ENCODE measurements around the gene KIF6.

KIF6 gene

DNA sequence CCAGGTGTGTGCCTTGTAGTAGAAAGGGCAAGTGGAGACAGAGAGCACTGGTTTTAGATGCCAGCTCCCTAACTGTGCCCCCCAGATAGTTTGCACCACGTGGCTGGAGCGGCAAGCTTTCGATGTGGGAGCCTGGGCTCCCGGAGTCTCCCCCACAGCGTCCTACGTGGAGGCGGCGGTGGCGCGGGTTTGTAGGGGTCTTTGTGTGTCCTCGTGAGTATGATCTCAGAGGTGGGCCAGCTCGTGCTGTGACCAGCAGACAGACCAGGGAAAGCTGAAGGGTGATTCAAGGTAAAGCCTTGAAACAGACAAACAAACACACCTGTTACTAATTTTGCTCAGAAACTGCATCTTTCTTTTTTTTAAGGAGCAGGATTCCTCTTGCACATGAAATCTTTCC lies 397.1 kb downstream of the KIF6 start:
- DNase-seq: no peak

DNA sequence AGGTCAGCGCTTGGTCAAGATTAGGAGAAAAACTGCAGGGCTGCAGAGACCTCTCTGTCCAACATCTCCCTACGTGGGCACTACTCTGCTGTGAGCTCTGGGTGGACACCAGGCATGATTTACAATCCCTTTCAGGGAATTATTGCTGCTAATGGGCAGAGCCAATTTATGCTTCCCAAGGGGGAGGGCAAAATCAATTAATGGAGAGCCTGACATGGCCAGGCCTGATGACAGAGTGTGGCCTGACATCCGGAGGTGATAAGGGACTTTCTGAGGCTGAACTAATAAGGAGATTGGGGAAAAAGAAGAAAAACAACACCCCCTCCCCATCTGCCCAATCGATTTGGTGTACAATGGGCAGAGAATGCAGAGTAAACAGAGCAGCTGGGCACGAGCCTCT lies 397.7 kb downstream of the KIF6 start:
- DNase-seq: no peak

DNA sequence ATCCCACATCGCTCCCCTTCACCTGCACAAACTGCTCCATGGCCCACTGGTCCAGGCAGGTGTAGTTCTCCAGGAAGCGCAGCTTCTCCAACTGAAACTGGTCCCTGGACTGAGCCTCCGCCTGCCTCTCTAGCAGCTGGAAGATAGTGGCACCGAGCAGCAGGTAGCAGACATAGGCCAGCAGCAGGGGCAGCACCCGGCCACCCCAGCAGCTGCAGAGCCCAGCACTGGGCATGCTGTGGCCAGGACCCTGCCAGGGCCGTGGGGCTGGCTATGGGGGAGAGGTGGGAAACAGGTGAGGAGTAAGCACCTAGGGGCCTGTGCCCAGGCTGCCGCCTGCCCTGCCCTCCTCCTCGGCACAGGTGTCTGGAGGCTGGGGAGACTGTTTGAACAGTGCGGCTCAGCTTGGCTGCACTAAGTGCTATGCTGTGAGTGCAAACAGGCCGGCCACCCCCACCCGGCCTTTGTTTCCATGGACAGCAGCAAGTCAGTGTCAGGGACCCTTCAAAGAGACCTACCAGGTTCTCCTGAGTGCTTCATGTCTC lies 402.8 kb downstream of the KIF6 start, which contains the start of gene KCNK16:
Gene KCNK16, minus strand, starts transcription at position 397 of the 545 bp plus-strand sequence. Its CDS starts 162 bp downstream, at position 235.
- no peak for DNase-seq

- DNase-seq: no peak
Observed at GRCh38 chr6:39321761-39322160, 403.4 kb downstream of the KIF6 start.

GRCh38 chr6:39320363-39320984 lies 404.7 kb downstream of the KIF6 start:
- no peak for DNase-seq

GRCh38 chr6:39319621-39320362 lies 405.4 kb downstream of the KIF6 start:
- no peak for DNase-seq

DNA sequence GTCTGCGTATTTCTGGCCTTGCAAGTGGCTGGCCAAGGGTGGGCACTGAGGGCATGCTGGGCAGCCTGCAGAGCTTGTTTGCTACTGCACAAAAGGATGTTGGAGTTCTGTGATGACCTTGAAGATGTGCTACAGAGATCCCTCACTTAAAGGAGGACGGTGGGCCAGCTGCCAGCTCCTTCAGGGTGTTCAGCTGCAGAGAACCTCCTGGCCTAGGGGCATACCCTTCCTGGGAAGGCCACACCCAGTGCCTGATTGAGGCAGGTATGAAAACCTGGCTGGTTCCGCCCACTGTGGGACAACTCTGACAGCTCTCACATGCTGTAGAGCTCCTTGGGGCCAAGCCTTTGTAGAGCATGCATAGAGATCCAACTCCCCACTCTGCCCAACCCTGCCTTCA lies 408.0 kb downstream of the KIF6 start:
- DNase-seq: no peak

DNA sequence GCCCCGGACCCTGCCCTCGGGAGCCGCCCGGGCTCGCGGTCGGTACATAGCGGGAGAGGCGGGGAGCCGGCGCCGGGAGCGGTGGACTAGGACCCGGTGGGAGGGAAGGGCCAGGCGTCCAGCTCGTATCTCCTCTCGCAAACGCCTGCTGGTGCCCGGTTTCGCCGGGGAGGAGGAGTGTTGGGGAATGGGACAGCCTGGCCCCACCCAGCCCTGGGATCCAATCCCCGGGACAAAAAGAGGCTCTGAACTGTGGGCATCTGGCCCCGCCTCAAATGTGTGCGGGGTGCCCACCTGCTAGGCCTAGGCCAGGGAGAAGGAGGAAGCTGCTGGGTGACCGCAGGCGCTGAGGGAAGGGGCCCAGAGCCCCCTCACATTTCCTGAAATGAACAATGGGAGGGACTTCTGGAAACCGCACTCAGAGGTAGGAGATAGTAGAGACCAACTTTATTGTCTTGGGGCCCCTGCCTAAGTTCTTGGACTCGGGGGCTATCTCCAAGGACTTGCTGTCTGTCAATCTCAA lies 410.9 kb downstream of the KIF6 start, which contains the start of gene KCNK17:
Gene KCNK17, minus strand, starts transcription at position 147 of the 523 bp plus-strand sequence. Its CDS starts 99 bp downstream, at position 48.
- no peak for DNase-seq

- DNase-seq: no peak
Observed at GRCh38 chr6:39313526-39314272, 411.5 kb downstream of the KIF6 start.

- peak in 1 of 51 donors; percentile 8 for DNase-seq
Observed at GRCh38 chr6:39312912-39313525, 412.2 kb downstream of the KIF6 start.

DNA sequence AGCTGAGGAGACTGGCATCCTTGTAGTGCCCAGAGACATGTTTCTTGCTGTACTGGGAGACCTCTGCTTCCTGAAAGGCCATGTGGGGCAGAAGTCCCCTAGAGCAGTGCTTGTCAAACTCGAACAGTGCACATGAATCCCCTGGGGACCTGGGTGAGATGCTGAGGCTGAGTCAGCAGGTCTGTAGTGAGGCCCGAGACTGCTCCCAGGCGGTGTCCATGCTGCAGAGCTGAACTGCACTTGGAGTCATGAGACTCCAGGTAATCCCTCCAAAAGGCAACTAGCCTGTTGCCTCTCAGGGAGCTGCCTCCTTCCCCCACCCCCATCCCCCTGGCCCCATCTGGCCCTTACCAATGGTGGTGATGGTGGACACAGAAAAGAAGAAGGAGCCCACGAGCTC lies 414.7 kb downstream of the KIF6 start:
- no peak for DNase-seq

DNA sequence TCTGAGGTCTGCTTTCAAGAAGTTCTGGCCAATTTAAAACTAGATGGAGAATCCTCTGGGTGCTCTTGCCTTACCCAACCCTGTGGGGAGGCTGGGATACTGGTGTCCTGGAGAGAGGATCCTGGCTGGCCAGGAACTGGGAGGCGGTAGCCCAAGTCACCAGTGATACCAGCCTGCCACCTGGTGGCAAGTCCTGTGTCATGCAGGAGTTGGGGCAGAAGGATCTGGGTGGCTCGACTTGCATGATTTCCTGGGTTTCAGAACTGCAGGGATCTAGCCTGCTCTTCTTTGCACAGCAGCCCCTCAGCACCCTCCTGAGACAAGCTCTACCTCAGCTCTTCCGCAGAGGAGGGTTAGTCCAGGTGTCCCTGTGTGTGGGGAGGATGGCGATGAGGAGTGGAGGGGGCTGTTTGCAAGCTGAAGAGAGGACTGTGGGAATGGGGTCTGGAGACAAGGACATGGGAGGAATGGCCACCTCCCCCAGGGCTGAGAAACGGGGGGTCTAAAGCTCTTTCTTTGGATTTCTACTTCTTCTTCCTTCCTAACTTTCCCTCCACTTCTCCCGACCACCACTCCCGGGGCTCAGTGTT lies 415.2 kb downstream of the KIF6 start:
- peak in 47 of 51 donors; percentile 6 to 76 (median 39) for DNase-seq

DNA sequence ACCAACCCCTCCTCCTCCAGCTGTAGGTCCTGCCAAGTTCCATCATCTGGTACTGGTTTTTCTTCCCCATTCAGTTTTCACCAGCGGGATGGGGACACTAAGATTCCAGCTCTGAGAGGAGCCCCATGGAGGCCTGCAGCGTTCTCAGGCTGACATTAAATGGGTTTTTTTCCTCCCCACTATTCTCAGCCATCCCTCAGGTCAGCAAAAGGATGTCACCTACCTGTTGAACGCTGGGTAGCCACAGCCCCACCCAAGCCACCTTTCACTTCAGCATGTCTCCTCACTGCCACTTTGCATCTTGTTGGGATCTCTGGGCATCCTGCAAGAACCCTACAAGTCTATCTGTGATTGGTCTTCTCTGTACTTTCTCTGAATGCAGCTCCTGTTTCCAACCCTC lies 417.7 kb downstream of the KIF6 start:
- no peak for DNase-seq

DNA sequence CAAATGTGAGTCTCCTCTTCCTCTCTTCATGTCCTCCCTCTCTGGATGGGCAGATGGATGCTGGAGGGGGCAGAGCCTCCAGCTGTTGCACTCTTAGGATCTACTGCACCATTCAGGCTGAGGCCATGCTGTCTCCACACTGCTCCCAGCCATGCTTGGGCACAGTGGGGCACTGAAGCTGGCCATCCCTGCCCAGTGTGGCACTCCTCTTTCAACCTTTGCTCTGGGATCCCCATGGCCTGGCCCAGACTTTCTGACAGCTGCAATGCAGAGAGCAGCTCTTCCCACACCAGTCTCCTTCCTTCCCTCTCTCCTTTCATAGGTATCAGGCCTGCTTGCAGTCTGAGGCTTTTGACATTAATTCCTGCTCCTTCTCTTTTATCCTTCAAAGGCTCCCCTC lies 420.3 kb downstream of the KIF6 start:
- DNase-seq: no peak

- DNase-seq: no peak
Observed at GRCh38 chr6:39303425-39304153, 421.6 kb downstream of the KIF6 start.

- DNase-seq: peak in 47 of 51 donors; percentile 14 to 82 (median 47)
Observed at GRCh38 chr6:39302669-39303424, 422.4 kb downstream of the KIF6 start.

DNA sequence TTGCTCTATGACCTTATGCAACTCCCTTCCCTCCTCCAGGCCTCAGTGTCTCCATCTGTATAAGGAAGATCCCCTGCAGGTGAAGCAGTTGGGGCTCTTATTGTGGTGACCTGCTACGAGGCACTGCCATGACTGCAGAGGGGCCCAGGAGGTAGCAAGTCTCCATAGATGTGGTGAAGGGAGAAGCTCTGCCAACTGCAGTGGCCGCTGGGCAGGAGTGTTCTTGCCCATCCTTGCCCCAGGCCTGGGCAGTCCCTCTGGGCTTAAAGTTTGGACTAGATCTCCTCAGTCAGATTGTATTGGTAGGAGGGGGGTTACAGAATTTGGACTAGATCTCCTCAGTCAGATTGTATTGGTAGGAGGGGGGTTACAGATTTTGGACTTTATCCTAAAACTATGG lies 423.2 kb downstream of the KIF6 start:
- DNase-seq: no peak

- DNase-seq: no peak
Observed at GRCh38 chr6:39301606-39302005, 423.6 kb downstream of the KIF6 start.

DNA sequence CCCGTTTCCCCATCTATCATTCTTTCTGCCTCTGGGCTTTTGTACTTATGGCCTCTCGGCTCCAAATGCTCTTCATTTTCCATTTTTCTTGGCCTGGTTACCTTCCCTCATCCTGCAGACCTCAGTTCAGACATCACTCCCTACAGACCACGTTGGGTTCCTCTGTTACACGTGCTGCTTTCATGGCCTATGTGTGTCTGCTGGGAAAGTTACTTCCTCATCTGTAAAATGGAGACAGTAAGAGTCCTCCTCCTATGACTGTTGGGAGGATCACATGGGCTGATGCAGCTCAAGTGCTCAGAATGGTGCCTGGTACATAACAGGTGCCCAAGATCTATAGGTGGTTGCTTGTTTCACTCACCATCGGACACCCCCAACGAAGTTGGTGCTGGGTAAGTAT lies 424.5 kb downstream of the KIF6 start:
- peak in 9 of 51 donors; percentile 2 to 13 (median 7) for DNase-seq
